IMR-90 (cell line): ENCODE results near the gene MIEN1. TPM values are rescaled to one million over a fixed set of nuclear protein-coding genes. Genes with fewer than 3 reads are reported as not detected.
A peak's percentile ranks its signal among the peaks of the same experiment; 100 is the strongest.

Experiments used
- FOS ChIP-seq: fragments of 150-350 bp; IDR thresholded peaks from 2 replicates; pipeline ENCODE4 v1.6.1; 2016; ENCODE audit warnings: low read depth, low read length
- POLR2A ChIP-seq: IDR thresholded peaks from 2 replicates; pipeline ENCODE4 v1.6.1; 2012; ENCODE audit warnings: mild to moderate bottlenecking, low read depth, low read length
- SMC3 ChIP-seq: fragments of 150-350 bp; IDR thresholded peaks from 2 replicates; pipeline ENCODE4 v1.6.1; 2016; ENCODE audit warnings: low read depth, mild to moderate bottlenecking, antibody characterized with exemption, low read length, moderate library complexity
- USF2 ChIP-seq: fragments of 150-350 bp; IDR thresholded peaks from 2 replicates; pipeline ENCODE4 v1.6.1; 2017; ENCODE audit warnings: mild to moderate bottlenecking, antibody characterized with exemption, low read length, low read depth
- polyA plus RNA-seq, 3 experiments: library from polyadenylated mRNA; depleted of rRNA; stranded (reverse); fragments of >200 nt; gene quantifications; 2 replicates each; pipeline ENCODE4 v1.2.3, GENCODE V29; 2012; ENCODE audit warnings: low replicate concordance in 1 of 3
- total RNA-seq: library from RNA; depleted of rRNA; stranded (reverse); fragments of >200 nt; gene quantifications from 2 replicates; pipeline ENCODE4 v1.2.3, GENCODE V29; 2012

The MIEN1 gene
- total and polyA plus RNA-seq, 2 of the 4 experiments (the other 2 are of a cell fraction) = 20.3 to 75.6 TPM

GRCh38 chr17:39730095-39730921 is at the start of gene MIEN1 (continued):
- peak; percentile 40 for TF ChIP-seq SMC3
- peak; percentile 84 for TF ChIP-seq POLR2A
- TF ChIP-seq FOS = no peak
- TF ChIP-seq USF2 = peak; percentile 98
